Large intestine (tissue), 3 donors: Measurements from ENCODE around the gene CORO2A. TPM values are rescaled to one million over a fixed set of nuclear protein-coding genes. Genes with fewer than 3 reads are reported as not detected.
A peak's percentile ranks its signal among the peaks of the same experiment; 100 is the strongest.
"Not testable (repeated sequence)": the region's sequence is repeated elsewhere in the genome, so short reads cannot be mapped to it uniquely, and the experiment has no call there.

Experiments used
- DNase-seq, 2 donors: peaks; one replicate each; pipeline versions ENCODE4 v3.0.0 to v3.0.0-alpha.2; 2013
- H3K27ac ChIP-seq: one replicate; pipeline ENCODE4 v1.5.1; 2013; ENCODE audit warnings: low read length
- H3K27me3 ChIP-seq: 2 replicates; pipeline ENCODE4 v1.6.1; 2013; ENCODE audit warnings: low read length; ENCODE audit not compliant: control insufficient read depth, insufficient read depth
- H3K36me3 ChIP-seq: 2 replicates; pipeline ENCODE4 v1.6.1; 2013; ENCODE audit warnings: low read length; ENCODE audit not compliant: control insufficient read depth, insufficient read depth
- H3K4me1 ChIP-seq: one replicate; pipeline ENCODE4 v1.6.1; 2013; ENCODE audit warnings: low read length; ENCODE audit not compliant: control insufficient read depth, insufficient read depth
- H3K4me3 ChIP-seq: one replicate; pipeline ENCODE4 v1.5.1; 2013; ENCODE audit warnings: low read length
- H3K9me3 ChIP-seq: one replicate; pipeline ENCODE4 v1.6.1; 2013; ENCODE audit warnings: mild to moderate bottlenecking, low read depth, low read length, moderate library complexity; ENCODE audit not compliant: control insufficient read depth
- WGBS: methylation state at CpG from one replicate; pipeline ENCODE4 v1.1.5; 2013; ENCODE audit warnings: low lambda C conversion rate; ENCODE audit not compliant: insufficient coverage; 5-methylcytosine and 5-hydroxymethylcytosine counted together
- polyA plus RNA-seq: library from polyadenylated mRNA; unstranded; fragments of 120-200 nt; gene quantifications from one replicate; pipeline ENCODE4 v1.2.1, GENCODE V29; 2013

Gene CORO2A
- polyA plus RNA-seq, 1 donor, result 57.6 TPM

- Histone ChIP-seq H3K36me3 (peaks cover 48% of the 10 kb centered on the region), H3K4me3 (no peak overlapping the region), H3K27ac (no peak overlapping the region), H3K9me3 (no peaks in the 10 kb centered on the region), H3K27me3 (no peaks in the 10 kb centered on the region), H3K4me1 (peaks cover 35% of the 10 kb centered on the region)
- 95% methylated on average over 3 of the region's 5 CpGs for WGBS
- no peak for DNase-seq
Observed at GRCh38 chr9:98078895-98079294, 113.5 kb downstream of the CORO2A start.

GRCh38 chr9:98076514-98076890 lies 115.9 kb downstream of the CORO2A start:
- Histone ChIP-seq H3K4me1 (peaks cover 32% of the 10 kb centered on the region), H3K36me3 (peaks cover 27% of the 10 kb centered on the region)
- not testable (repeated sequence) for H3K27me3 ChIP-seq, H3K4me3 ChIP-seq, H3K9me3 ChIP-seq, DNase-seq, H3K27ac ChIP-seq
- 83% methylated on average over 1 of the region's 8 CpGs for WGBS

GRCh38 chr9:98075332-98075805 lies 117.1 kb downstream of the CORO2A start:
- DNase-seq, result no peak
- Histone ChIP-seq H3K4me1 (peaks cover 34% of the 10 kb centered on the region), H3K27me3 (no peaks in the 10 kb centered on the region), H3K4me3 (no peak overlapping the region), H3K36me3 (peaks cover 16% of the 10 kb centered on the region), H3K27ac (no peak overlapping the region), H3K9me3 (no peaks in the 10 kb centered on the region)
- 70% methylated on average over 1 of the region's 6 CpGs for WGBS

- Histone ChIP-seq H3K36me3 (peaks cover 11% of the 10 kb centered on the region), H3K4me1 (peaks cover 34% of the 10 kb centered on the region), H3K4me3 (no peak overlapping the region), H3K9me3 (no peaks in the 10 kb centered on the region), H3K27ac (peak overlapping the region; percentile 92), H3K27me3 (no peaks in the 10 kb centered on the region)
- DNase-seq, result peak in 1 of 2 donors; percentile 73
- WGBS, result no CpG with 5 or more reads among the region's 13 CpGs
Observed at GRCh38 chr9:98074115-98074990, 118.1 kb downstream of the CORO2A start.

GRCh38 chr9:98071737-98072136 lies 120.7 kb downstream of the CORO2A start:
- Histone ChIP-seq H3K27ac (peak overlapping the region; percentile 92), H3K4me1 (peaks cover 34% of the 10 kb centered on the region), H3K9me3 (no peaks in the 10 kb centered on the region), H3K4me3 (no peak overlapping the region), H3K36me3 (no peaks in the 10 kb centered on the region), H3K27me3 (no peaks in the 10 kb centered on the region)
- WGBS, result no CpG with 5 or more reads among the region's 9 CpGs
- DNase-seq, result no peak

Other genes starting within 250 kb of the CORO2A start
- gene ANP32B, start 209.3 kb downstream of the CORO2A start, polyA plus RNA-seq, result 260 TPM
- 70.4 TPM for gene NANS, start 135.9 kb downstream of the CORO2A start, polyA plus RNA-seq
- gene TRIM14, start 73.4 kb downstream of the CORO2A start, polyA plus RNA-seq, result 59.2 TPM
- 30.1 TPM for gene TBC1D2, start 63.0 kb upstream of the CORO2A start, polyA plus RNA-seq